ENCODE results near the gene TCP10L. TPM values are rescaled to one million over a fixed set of nuclear protein-coding genes. Genes with fewer than 3 reads are reported as not detected.

The TCP10L gene
- total and polyA plus RNA-seq, 4 donors = 1.1 to 8.0 (median 2.8) TPM

GRCh38 chr21:32529679-32530078 is 55.6 kb downstream of the TCP10L start:
- no peak for TF ChIP-seq SP1 (IDR thresholded peaks at IDR 0.05)
- no peaks in the 10 kb centered on the region for H3K27me3 ChIP-seq (ENCODE audit: control insufficient read depth in 4 of 4, insufficient read depth in 4 of 4, low read length in 3 of 4)
- no peak overlapping the region for H3K4me3 ChIP-seq (ENCODE audit: low read depth in 1 of 3, low read length in 3 of 3)
- DNase-seq (ENCODE audit: low spot score) = no peak
- 94% methylated on average over 4 of the region's 4 CpGs for whole genome bisulfite sequencing
- H3K36me3 ChIP-seq (ENCODE audit: control insufficient read depth in 4 of 4, insufficient read depth in 3 of 4, low read depth in 1 of 4, low read length in 3 of 4) = no peaks in the 10 kb centered on the region
- H3K9ac ChIP-seq (ENCODE audit: low read depth in 1 of 2, low read length in 2 of 2) = no peak overlapping the region
- H3K9me3 ChIP-seq (ENCODE audit: control insufficient read depth in 4 of 4, low read length in 3 of 4) = no peaks in the 10 kb centered on the region
- H3K27ac ChIP-seq (ENCODE audit: low read depth in 1 of 2, low read length in 2 of 2) = no peak overlapping the region
- no peaks in the 10 kb centered on the region for H3K4me1 ChIP-seq (ENCODE audit: control insufficient read depth in 4 of 4, insufficient read depth in 4 of 4, low read length in 3 of 4)

GRCh38 chr21:32525282-32525681 is 60.0 kb downstream of the TCP10L start:
- H3K27ac ChIP-seq (ENCODE audit: low read depth in 1 of 2, low read length in 2 of 2) = no peak overlapping the region
- 81% methylated on average over 7 of the region's 7 CpGs for WGBS
- no peak overlapping the region for H3K9ac ChIP-seq (ENCODE audit: low read depth in 1 of 2, low read length in 2 of 2)
- H3K4me3 ChIP-seq (ENCODE audit: low read depth in 1 of 3, low read length in 3 of 3) = no peak overlapping the region
- H3K9me3 ChIP-seq (ENCODE audit: control insufficient read depth in 4 of 4, low read length in 3 of 4) = no peaks in the 10 kb centered on the region
- no peaks in the 10 kb centered on the region for H3K36me3 ChIP-seq (ENCODE audit: control insufficient read depth in 4 of 4, insufficient read depth in 3 of 4, low read depth in 1 of 4, low read length in 3 of 4)
- TF ChIP-seq RAD21 (IDR thresholded peaks at IDR 0.05) (no peak), CTCF (IDR thresholded peaks at IDR 0.05; ENCODE audit: low read depth, low read length, missing input control) (no peak), HNF4A (conservative IDR thresholded peaks at IDR 0.05) (no peak), ATF3 (IDR thresholded peaks at IDR 0.05) (no peak), NR2F2 (IDR thresholded peaks at IDR 0.05) (no peak), JUND (IDR thresholded peaks at IDR 0.05) (no peak), EGR1 (IDR thresholded peaks at IDR 0.05; ENCODE audit: low read depth in 2 of 2) (no peak), TAF1 (conservative IDR thresholded peaks at IDR 0.05) (no peak), MAX (IDR thresholded peaks at IDR 0.05) (no peak), REST (IDR thresholded peaks at IDR 0.05) (no peak), SP1 (IDR thresholded peaks at IDR 0.05) (no peak), ZBTB33 (IDR thresholded peaks at IDR 0.05) (no peak), FOXA2 (IDR thresholded peaks at IDR 0.05) (no peak), FOXA1 (IDR thresholded peaks at IDR 0.05) (no peak), HNF4G (IDR thresholded peaks at IDR 0.05) (no peak), GABPA (IDR thresholded peaks at IDR 0.05 in 1 of 2, conservative IDR thresholded peaks at IDR 0.05 in 1 of 2) (no peak)
- no peaks in the 10 kb centered on the region for H3K27me3 ChIP-seq (ENCODE audit: control insufficient read depth in 4 of 4, insufficient read depth in 4 of 4, low read length in 3 of 4)
- no peaks in the 10 kb centered on the region for H3K4me1 ChIP-seq (ENCODE audit: control insufficient read depth in 4 of 4, insufficient read depth in 4 of 4, low read length in 3 of 4)
- no peak for DNase-seq (ENCODE audit: low spot score)
